Astrocyte (in vitro differentiated cells and primary cell): Measurements from ENCODE around the gene TMED5. TPM values are rescaled to one million over a fixed set of nuclear protein-coding genes. Genes with fewer than 3 reads are reported as not detected.

ENCODE experiments used
- DNase-seq: peaks from one replicate; pipeline ENCODE4 v3.0.0-alpha.2; 2010; ENCODE audit warnings: low read depth
- FAIRE-seq: peaks from 2 replicates; lab custom pipeline; 2011; peaks lifted over from hg19 to GRCh38; lab: Jason Lieb, UNC
- H2AFZ ChIP-seq: 2 replicates; pipeline ENCODE4 v1.6.0; 2012; ENCODE audit warnings: low read depth, low read length, inconsistent platforms
- H3K27ac ChIP-seq: 2 replicates; pipeline ENCODE4 v1.5.1; 2011; ENCODE audit warnings: low read depth, low read length, inconsistent platforms
- H3K27me3 ChIP-seq: 2 replicates; pipeline ENCODE4 v1.6.0; 2011; ENCODE audit warnings: low read length, inconsistent platforms; ENCODE audit not compliant: insufficient read depth
- H3K36me3 ChIP-seq: 2 replicates; pipeline ENCODE4 v1.5.1; 2011; ENCODE audit warnings: low read length, inconsistent platforms; ENCODE audit not compliant: insufficient read depth
- H3K4me1 ChIP-seq: 2 replicates; pipeline ENCODE4 v1.5.1; 2011; ENCODE audit warnings: low read length, inconsistent platforms; ENCODE audit not compliant: insufficient read depth
- H3K4me2 ChIP-seq: 2 replicates; pipeline ENCODE4 v1.6.0; 2012; ENCODE audit warnings: low read length, inconsistent platforms
- H3K4me3 ChIP-seq: 2 replicates; pipeline ENCODE4 v1.5.1; 2011; ENCODE audit warnings: low read depth, mild to moderate bottlenecking, low read length, inconsistent platforms; ENCODE audit not compliant: insufficient read depth
- H3K79me2 ChIP-seq: 2 replicates; pipeline ENCODE4 v1.6.0; 2012; ENCODE audit warnings: mild to moderate bottlenecking, low read length, inconsistent platforms; ENCODE audit not compliant: insufficient read depth
- H3K9ac ChIP-seq: 2 replicates; pipeline ENCODE4 v1.6.0; 2012; ENCODE audit warnings: mild to moderate bottlenecking, low read length, inconsistent platforms
- H3K9me3 ChIP-seq: 2 replicates; pipeline ENCODE4 v1.5.1; 2012; ENCODE audit warnings: low read depth, mild to moderate bottlenecking, low read length, inconsistent platforms; ENCODE audit not compliant: insufficient read depth
- H4K20me1 ChIP-seq: 2 replicates; pipeline ENCODE4 v1.6.0; 2012; ENCODE audit warnings: low read length, inconsistent platforms; ENCODE audit not compliant: insufficient read depth
- H3K27ac Mint-ChIP-seq: one replicate; pipeline ENCODE4 v1.8.0; 2021; ENCODE audit warnings: mild to moderate bottlenecking, mixed read lengths; ENCODE audit not compliant: unreplicated experiment
- H3K27me3 Mint-ChIP-seq: one replicate; pipeline ENCODE4 v1.8.0; 2021; ENCODE audit warnings: low read depth, mixed read lengths; ENCODE audit not compliant: unreplicated experiment
- H3K36me3 Mint-ChIP-seq: one replicate; pipeline ENCODE4 v1.8.0; 2021; ENCODE audit warnings: low read depth, mixed read lengths; ENCODE audit not compliant: unreplicated experiment
- H3K4me1 Mint-ChIP-seq: one replicate; pipeline ENCODE4 v1.8.0; 2021; ENCODE audit warnings: low read depth, mixed read lengths; ENCODE audit not compliant: unreplicated experiment
- H3K4me3 Mint-ChIP-seq: one replicate; pipeline ENCODE4 v1.8.0; 2021; ENCODE audit warnings: mild to moderate bottlenecking, moderate library complexity, mixed read lengths; ENCODE audit not compliant: unreplicated experiment
- H3K9me3 Mint-ChIP-seq: one replicate; pipeline ENCODE4 v1.8.0; 2021; ENCODE audit warnings: mild to moderate bottlenecking, mixed read lengths; ENCODE audit not compliant: unreplicated experiment
- CTCF ChIP-seq: IDR thresholded peaks from 2 replicates; pipeline ENCODE4 v1.5.1; 2011; ENCODE audit warnings: low read depth, mild to moderate bottlenecking, inconsistent platforms, low read length, moderate library complexity; ENCODE audit not compliant: insufficient read depth
- EZH2 ChIP-seq: IDR thresholded peaks from 2 replicates; pipeline ENCODE4 v1.6.1; 2012; ENCODE audit warnings: mild to moderate bottlenecking, low read length, inconsistent platforms; ENCODE audit not compliant: insufficient read depth
- total RNA-seq: library from RNA; stranded (reverse); gene quantifications from 2 replicates; pipeline ENCODE4 v1.2.1, GENCODE V29; 2021

The TMED5 gene
- total RNA-seq, 1 donor from 2014 or later: 105 TPM

DNA sequence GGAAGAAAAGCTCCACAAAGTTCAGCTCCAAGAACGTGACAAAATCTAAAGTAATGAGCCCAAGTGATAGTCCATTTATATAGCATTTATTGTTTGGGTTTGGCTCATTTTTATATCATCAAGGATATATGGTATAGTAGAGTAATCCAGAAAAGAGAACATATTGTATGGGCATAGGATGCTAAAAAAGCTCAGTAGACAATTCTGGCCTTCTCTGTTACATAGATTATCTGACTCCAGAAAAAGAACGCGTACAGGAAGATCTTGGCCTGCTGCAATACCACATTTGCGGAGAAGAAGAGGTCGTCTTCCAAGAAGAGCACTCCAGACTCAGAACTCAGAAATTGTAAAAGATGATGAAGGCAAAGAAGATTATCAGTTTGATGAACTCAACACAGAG, 43.8 kb downstream of the TMED5 start:
- no peaks in the 10 kb centered on the region for H3K27me3 ChIP-seq
- H3K36me3 ChIP-seq: peaks cover 28% of the 10 kb centered on the region
- TF ChIP-seq EZH2: no peak
- no peak for TF ChIP-seq CTCF
- no peak overlapping the region for H3K9ac ChIP-seq
- H3K9me3 ChIP-seq: no peaks in the 10 kb centered on the region
- H3K27me3 Mint-ChIP-seq: no peaks in the 10 kb centered on the region
- DNase-seq: no peak
- H3K4me3 ChIP-seq: no peak overlapping the region
- no peaks in the 10 kb centered on the region for H3K9me3 Mint-ChIP-seq
- peaks cover 5% of the 10 kb centered on the region for H3K4me1 Mint-ChIP-seq
- H3K27ac ChIP-seq: no peak overlapping the region
- no peaks in the 10 kb centered on the region for H3K4me1 ChIP-seq
- no peak overlapping the region for H3K4me2 ChIP-seq
- H3K36me3 Mint-ChIP-seq: peaks cover 5% of the 10 kb centered on the region
- no peaks in the 10 kb centered on the region for H3K79me2 ChIP-seq
- H3K27ac Mint-ChIP-seq: no peak overlapping the region
- no peak overlapping the region for H2AFZ ChIP-seq
- H4K20me1 ChIP-seq: no peaks in the 10 kb centered on the region
- FAIRE-seq: no peak
- no peak overlapping the region for H3K4me3 Mint-ChIP-seq

DNA sequence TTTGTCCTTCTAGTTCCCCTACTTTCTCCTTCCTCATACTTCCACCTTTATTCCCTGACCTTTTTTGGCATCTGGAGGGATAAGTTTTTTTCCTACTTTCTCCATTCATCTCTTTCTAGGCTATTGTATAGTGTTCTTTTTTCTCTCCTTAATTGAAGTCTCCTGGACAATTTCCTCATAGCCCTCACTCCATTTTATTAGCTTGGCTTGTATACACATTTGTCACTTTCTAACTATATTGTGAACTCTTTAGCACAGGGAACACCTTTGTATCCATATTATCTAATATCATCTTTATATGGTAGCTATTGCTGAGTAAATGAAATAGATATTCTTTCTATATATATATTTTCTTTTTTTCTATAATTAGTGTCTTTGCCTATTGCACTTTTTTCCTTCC, 47.6 kb downstream of the TMED5 start:
- Mint-ChIP-seq H3K4me1 (no peaks in the 10 kb centered on the region), H3K9me3 (no peaks in the 10 kb centered on the region), H3K4me3 (no peak overlapping the region), H3K27me3 (no peaks in the 10 kb centered on the region), H3K27ac (no peak overlapping the region), H3K36me3 (peaks cover 3% of the 10 kb centered on the region)
- Histone ChIP-seq H3K4me1 (no peaks in the 10 kb centered on the region), H3K36me3 (peaks cover 15% of the 10 kb centered on the region), H4K20me1 (no peaks in the 10 kb centered on the region), H3K27me3 (no peaks in the 10 kb centered on the region), H3K79me2 (no peaks in the 10 kb centered on the region), H3K27ac (no peak overlapping the region), H2AFZ (no peak overlapping the region), H3K4me3 (no peak overlapping the region), H3K9ac (no peak overlapping the region), H3K9me3 (no peaks in the 10 kb centered on the region), H3K4me2 (no peak overlapping the region)
- no peak for DNase-seq
- no peak for TF ChIP-seq CTCF
- TF ChIP-seq EZH2: no peak
- FAIRE-seq: no peak

GRCh38 chr1:93129507-93130099, 50.6 kb downstream of the TMED5 start:
- Histone ChIP-seq H2AFZ (no peak overlapping the region), H3K79me2 (no peaks in the 10 kb centered on the region), H3K27ac (no peak overlapping the region), H3K4me2 (no peak overlapping the region), H3K36me3 (peaks cover 7% of the 10 kb centered on the region), H3K4me1 (no peaks in the 10 kb centered on the region), H3K27me3 (no peaks in the 10 kb centered on the region), H3K9me3 (no peaks in the 10 kb centered on the region), H4K20me1 (no peaks in the 10 kb centered on the region), H3K4me3 (no peak overlapping the region), H3K9ac (no peak overlapping the region)
- Mint-ChIP-seq H3K4me1 (no peaks in the 10 kb centered on the region), H3K36me3 (no peaks in the 10 kb centered on the region), H3K4me3 (no peak overlapping the region), H3K27me3 (no peaks in the 10 kb centered on the region), H3K9me3 (no peaks in the 10 kb centered on the region), H3K27ac (no peak overlapping the region)
- FAIRE-seq (no peak), DNase-seq (no peak)
- TF ChIP-seq EZH2: no peak
- no peak for TF ChIP-seq CTCF
